Dermis blood vessel endothelial cell (primary cell): ENCODE data around the gene MYO1A. TPM values are rescaled to one million over a fixed set of nuclear protein-coding genes. Genes with fewer than 3 reads are reported as not detected.
A peak's percentile ranks its signal among the peaks of the same experiment; 100 is the strongest.
"Not testable (repeated sequence)": the region's sequence is repeated elsewhere in the genome, so short reads cannot be mapped to it uniquely, and the experiment has no call there.

ENCODE experiments used
- DNase-seq: peaks from one replicate; pipeline ENCODE4 v3.0.0; 2010
- total RNA-seq: library from RNA; depleted of rRNA; stranded (reverse); fragments of >200 nt; gene quantifications from 2 replicates; pipeline ENCODE4 v1.2.3, GENCODE V29; 2014

The MYO1A gene
- total RNA-seq, 1 donor from 2014 or later, result not detected

GRCh38 chr12:57046947-57047890 lies 2.7 kb downstream of the MYO1A start:
- no peak for DNase-seq

GRCh38 chr12:57046086-57046791 lies 3.7 kb downstream of the MYO1A start:
- DNase-seq, result no peak

- no peak for DNase-seq
Observed at GRCh38 chr12:57044889-57045288, 5.0 kb downstream of the MYO1A start.

GRCh38 chr12:57044468-57044867 lies 5.5 kb downstream of the MYO1A start:
- no peak for DNase-seq

- DNase-seq, result no peak
Observed at GRCh38 chr12:57042695-57043094, 7.2 kb downstream of the MYO1A start.

- DNase-seq, result no peak
Observed at GRCh38 chr12:57040750-57041149, 9.2 kb downstream of the MYO1A start.

- no peak for DNase-seq
Observed at GRCh38 chr12:57040211-57040610, 9.7 kb downstream of the MYO1A start.

GRCh38 chr12:57039016-57039798 lies 10.7 kb downstream of the MYO1A start:
- DNase-seq, result no peak

- no peak for DNase-seq
Observed at GRCh38 chr12:57037264-57037663, 12.7 kb downstream of the MYO1A start.

- no peak for DNase-seq
Observed at GRCh38 chr12:57033431-57033830, 16.5 kb downstream of the MYO1A start.

- DNase-seq, result no peak
Observed at GRCh38 chr12:57031789-57032188, 18.1 kb downstream of the MYO1A start.

GRCh38 chr12:57031138-57031725 lies 18.7 kb downstream of the MYO1A start:
- peak; percentile 12 for DNase-seq

- no peak for DNase-seq
Observed at GRCh38 chr12:57029457-57029856, 20.5 kb downstream of the MYO1A start.

GRCh38 chr12:57027805-57028153 lies 22.1 kb downstream of the MYO1A start:
- no peak for DNase-seq

GRCh38 chr12:57027011-57027804 lies 22.7 kb downstream of the MYO1A start:
- DNase-seq, result no peak

GRCh38 chr12:57025196-57025595 lies 24.7 kb downstream of the MYO1A start:
- DNase-seq, result no peak

GRCh38 chr12:57022324-57022723 lies 27.6 kb downstream of the MYO1A start:
- DNase-seq, result not testable (repeated sequence)

GRCh38 chr12:57019983-57020719 lies 29.8 kb downstream of the MYO1A start:
- DNase-seq, result no peak

- no peak for DNase-seq
Observed at GRCh38 chr12:57018906-57019305, 31.0 kb downstream of the MYO1A start.

GRCh38 chr12:57018353-57018752 lies 31.6 kb downstream of the MYO1A start:
- not testable (repeated sequence) for DNase-seq

GRCh38 chr12:57016348-57016747 lies 33.6 kb downstream of the MYO1A start, which contains the start of gene TAC3:
Gene TAC3 (minus strand): TSS chr12:57016529. CDS start chr12:57015797, 732 bp downstream.
- DNase-seq, result no peak
